ENCODE data around the gene TPH1.
"Not testable (repeated sequence)": the region's sequence is repeated elsewhere in the genome, so short reads cannot be mapped to it uniquely, and the experiment has no call there.

DNA sequence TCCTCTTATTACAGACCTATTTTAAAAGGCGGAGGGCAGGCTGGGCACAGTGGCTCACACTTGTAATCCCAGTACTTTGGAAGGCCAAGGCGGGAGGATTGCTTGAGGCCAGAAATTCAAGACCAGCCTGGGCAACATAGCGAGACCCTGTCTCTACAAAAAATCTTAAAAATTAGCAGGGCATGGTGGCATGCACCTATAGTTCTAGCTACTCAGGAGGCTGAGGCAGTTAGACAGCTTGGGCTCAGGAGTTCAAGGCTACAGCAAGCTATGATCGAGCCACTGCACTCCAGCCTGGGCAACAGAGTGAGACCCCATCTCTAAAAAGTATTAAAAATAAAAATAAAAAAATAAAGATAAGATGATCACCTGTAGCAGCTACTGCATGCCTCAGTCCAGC is 45.9 kb downstream of the TPH1 start:
- not testable (repeated sequence) for TF ChIP-seq POLR2AphosphoS5 (IDR thresholded peaks at IDR 0.05)
- TF ChIP-seq, protein P1, sequence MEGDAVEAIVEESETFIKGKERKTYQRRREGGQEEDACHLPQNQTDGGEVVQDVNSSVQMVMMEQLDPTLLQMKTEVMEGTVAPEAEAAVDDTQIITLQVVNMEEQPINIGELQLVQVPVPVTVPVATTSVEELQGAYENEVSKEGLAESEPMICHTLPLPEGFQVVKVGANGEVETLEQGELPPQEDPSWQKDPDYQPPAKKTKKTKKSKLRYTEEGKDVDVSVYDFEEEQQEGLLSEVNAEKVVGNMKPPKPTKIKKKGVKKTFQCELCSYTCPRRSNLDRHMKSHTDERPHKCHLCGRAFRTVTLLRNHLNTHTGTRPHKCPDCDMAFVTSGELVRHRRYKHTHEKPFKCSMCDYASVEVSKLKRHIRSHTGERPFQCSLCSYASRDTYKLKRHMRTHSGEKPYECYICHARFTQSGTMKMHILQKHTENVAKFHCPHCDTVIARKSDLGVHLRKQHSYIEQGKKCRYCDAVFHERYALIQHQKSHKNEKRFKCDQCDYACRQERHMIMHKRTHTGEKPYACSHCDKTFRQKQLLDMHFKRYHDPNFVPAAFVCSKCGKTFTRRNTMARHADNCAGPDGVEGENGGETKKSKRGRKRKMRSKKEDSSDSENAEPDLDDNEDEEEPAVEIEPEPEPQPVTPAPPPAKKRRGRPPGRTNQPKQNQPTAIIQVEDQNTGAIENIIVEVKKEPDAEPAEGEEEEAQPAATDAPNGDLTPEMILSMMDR (IDR thresholded peaks at IDR 0.05): not testable (repeated sequence)
